ENCODE results near the gene BMS1. TPM values are rescaled to one million over a fixed set of nuclear protein-coding genes. Genes with fewer than 3 reads are reported as not detected.
"Not testable (repeated sequence)": the region's sequence is repeated elsewhere in the genome, so short reads cannot be mapped to it uniquely, and the experiment has no call there.

The BMS1 gene, protein sequence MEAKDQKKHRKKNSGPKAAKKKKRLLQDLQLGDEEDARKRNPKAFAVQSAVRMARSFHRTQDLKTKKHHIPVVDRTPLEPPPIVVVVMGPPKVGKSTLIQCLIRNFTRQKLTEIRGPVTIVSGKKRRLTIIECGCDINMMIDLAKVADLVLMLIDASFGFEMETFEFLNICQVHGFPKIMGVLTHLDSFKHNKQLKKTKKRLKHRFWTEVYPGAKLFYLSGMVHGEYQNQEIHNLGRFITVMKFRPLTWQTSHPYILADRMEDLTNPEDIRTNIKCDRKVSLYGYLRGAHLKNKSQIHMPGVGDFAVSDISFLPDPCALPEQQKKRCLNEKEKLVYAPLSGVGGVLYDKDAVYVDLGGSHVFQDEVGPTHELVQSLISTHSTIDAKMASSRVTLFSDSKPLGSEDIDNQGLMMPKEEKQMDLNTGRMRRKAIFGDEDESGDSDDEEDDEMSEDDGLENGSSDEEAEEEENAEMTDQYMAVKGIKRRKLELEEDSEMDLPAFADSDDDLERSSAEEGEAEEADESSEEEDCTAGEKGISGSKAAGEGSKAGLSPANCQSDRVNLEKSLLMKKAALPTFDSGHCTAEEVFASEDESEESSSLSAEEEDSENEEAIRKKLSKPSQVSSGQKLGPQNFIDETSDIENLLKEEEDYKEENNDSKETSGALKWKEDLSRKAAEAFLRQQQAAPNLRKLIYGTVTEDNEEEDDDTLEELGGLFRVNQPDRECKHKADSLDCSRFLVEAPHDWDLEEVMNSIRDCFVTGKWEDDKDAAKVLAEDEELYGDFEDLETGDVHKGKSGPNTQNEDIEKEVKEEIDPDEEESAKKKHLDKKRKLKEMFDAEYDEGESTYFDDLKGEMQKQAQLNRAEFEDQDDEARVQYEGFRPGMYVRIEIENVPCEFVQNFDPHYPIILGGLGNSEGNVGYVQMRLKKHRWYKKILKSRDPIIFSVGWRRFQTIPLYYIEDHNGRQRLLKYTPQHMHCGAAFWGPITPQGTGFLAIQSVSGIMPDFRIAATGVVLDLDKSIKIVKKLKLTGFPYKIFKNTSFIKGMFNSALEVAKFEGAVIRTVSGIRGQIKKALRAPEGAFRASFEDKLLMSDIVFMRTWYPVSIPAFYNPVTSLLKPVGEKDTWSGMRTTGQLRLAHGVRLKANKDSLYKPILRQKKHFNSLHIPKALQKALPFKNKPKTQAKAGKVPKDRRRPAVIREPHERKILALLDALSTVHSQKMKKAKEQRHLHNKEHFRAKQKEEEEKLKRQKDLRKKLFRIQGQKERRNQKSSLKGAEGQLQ
- polyA plus RNA-seq = 16.2 TPM
- long read RNA-seq, donor 1, full-length matches to known transcripts = 1 of 14 reads
- long read RNA-seq, donor 1, partial matches to known transcripts = 13 of 14 reads
- long read RNA-seq, donor 1, other reads (novel, unspliced or antisense) = 0 of 14 reads
- long read RNA-seq, donor 2, full-length matches to known transcripts = 1 of 1 reads
- long read RNA-seq, donor 2, partial matches to known transcripts = 0 of 1 reads
- long read RNA-seq, donor 2, other reads (novel, unspliced or antisense) = 0 of 1 reads
- long read RNA-seq, donor 3 = 0 reads
- long read RNA-seq, donor 4 = 0 reads
- long read RNA-seq, donor 5, partial matches to known transcripts = 12 of 12 reads
- long read RNA-seq, donor 5, other reads (novel, unspliced or antisense) = 0 of 12 reads
- long read RNA-seq, donor 6, full-length matches to known transcripts = 2 of 37 reads
- long read RNA-seq, donor 6, partial matches to known transcripts = 35 of 37 reads
- long read RNA-seq, donor 6, other reads (novel, unspliced or antisense) = 0 of 37 reads
- long read RNA-seq, donor 7, full-length matches to known transcripts = 1 of 14 reads
- long read RNA-seq, donor 7, partial matches to known transcripts = 13 of 14 reads
- long read RNA-seq, donor 7, other reads (novel, unspliced or antisense) = 0 of 14 reads
- long read RNA-seq, donor 8 = 0 reads
- long read RNA-seq, donor 9, partial matches to known transcripts = 28 of 28 reads
- long read RNA-seq, donor 9, other reads (novel, unspliced or antisense) = 0 of 28 reads
- long read RNA-seq, donor 10, full-length matches to known transcripts = 1 of 19 reads
- long read RNA-seq, donor 10, partial matches to known transcripts = 18 of 19 reads
- long read RNA-seq, donor 10, other reads (novel, unspliced or antisense) = 0 of 19 reads
- long read RNA-seq, donor 11, full-length matches to known transcripts = 1 of 14 reads
- long read RNA-seq, donor 11, partial matches to known transcripts = 13 of 14 reads
- long read RNA-seq, donor 11, other reads (novel, unspliced or antisense) = 0 of 14 reads

DNA sequence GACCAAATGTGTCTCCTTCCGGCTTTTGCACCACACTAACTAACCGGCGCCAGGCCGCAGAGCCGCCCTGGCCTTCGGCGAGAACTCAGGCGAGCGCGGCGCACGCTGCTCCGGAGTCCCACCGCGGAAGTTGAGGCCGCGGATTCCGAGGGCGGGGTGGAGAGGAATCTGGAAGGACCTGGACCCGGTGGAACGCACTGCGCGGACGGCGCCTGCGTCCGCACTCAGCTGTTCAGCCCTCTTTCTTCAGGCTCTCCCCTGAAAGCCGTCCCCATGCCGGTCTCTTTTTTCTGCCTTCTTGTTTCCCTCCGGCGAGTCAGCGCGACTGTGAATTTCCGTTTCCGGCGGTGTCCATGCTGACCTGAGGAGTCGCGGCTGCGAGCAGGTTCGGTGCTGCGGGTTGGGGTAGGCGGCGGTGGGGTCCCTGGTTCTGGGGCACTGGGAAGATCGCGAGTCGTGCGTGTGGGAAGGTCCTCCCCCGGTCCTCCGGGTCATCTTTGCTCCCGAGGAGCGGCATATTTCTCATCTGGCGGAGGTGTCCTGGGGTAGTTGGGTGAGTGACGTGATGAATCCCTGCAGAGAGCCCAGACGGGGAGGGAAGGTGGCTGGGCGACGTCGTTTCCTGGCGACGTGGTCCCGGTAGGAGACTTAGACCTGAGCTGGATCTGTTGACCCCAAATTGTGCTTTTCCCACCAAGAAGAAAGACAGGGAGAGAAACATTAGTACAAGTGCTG lies at the start of gene BMS1:
BMS1 (plus strand) TSS at position 350 of the 735 bp plus-strand sequence. CDS start 1,600 bp downstream, outside the sequence.
- Histone ChIP-seq H3K9me3 (ENCODE audit: control insufficient read depth, low read depth, low read length) (no peaks in the 10 kb centered on the region), H3K27me3 (ENCODE audit: control insufficient read depth, insufficient read depth, low read length) (no peaks in the 10 kb centered on the region), H3K36me3 (ENCODE audit: control insufficient read depth, insufficient read depth, low read length) (peaks cover 26% of the 10 kb centered on the region), H3K27ac (ENCODE audit: low read length) (peak within 1 kb of the TSS; percentile 90), H3K4me1 (ENCODE audit: control insufficient read depth, insufficient read depth, low read length) (peaks cover 4% of the 10 kb centered on the region), H3K4me3 (ENCODE audit: low read length) (peak within 1 kb of the TSS; percentile 69)
- peak; percentile 89 to 98 for DNase-seq
- no CpG with 5 or more reads among the region's 60 CpGs for WGBS (ENCODE audit: insufficient coverage, low lambda C conversion rate)

DNA sequence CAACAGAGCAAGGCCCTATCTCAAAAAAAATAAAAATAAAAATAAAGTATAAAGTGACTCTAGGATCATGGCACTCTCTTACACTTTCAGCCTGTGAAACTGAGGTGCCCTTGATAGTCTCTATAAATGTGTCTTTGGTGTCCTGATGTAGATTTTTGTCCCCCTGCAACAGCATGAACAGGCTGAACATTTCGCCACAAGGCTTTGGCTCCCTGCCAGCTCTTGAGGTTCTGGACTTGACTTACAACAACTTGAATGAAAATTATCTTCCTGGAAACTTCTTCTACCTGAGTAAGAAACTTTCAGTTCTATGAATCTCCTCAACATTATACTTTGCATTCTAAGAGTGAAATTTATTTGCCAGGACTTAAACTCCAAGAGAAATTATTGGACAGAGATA lies 48.1 kb upstream of the BMS1 start:
- Histone ChIP-seq H3K27me3 (ENCODE audit: control insufficient read depth, insufficient read depth, low read length) (no peaks in the 10 kb centered on the region), H3K4me3 (ENCODE audit: low read length) (no peak overlapping the region), H3K27ac (ENCODE audit: low read length) (no peak overlapping the region), H3K9me3 (ENCODE audit: control insufficient read depth, low read depth, low read length) (no peaks in the 10 kb centered on the region), H3K4me1 (ENCODE audit: control insufficient read depth, insufficient read depth, low read length) (no peaks in the 10 kb centered on the region), H3K36me3 (ENCODE audit: control insufficient read depth, insufficient read depth, low read length) (no peaks in the 10 kb centered on the region)
- DNase-seq = no peak
- no CpG with 5 or more reads among the region's 1 CpG for WGBS (ENCODE audit: insufficient coverage, low lambda C conversion rate)

DNA sequence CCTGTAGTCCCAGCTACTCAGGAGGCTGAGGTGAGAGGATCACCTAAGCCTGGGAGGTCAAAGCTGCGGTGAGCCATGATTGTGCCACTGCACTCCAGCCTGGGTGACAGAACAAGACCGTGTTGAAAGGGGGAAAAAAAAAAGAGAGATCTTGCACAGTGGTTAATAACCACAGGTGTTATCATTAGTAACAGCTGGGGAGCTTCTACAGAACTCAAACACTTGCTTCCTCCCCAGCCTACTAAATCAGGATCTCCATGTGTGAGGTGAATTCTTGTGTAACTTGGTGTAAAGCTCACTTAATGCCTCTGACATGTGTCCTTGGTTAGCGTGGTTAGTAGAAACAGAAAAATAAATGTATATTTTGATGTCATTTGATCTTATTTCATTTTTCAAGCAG lies 43.9 kb upstream of the BMS1 start:
- Histone ChIP-seq H3K27me3 (ENCODE audit: control insufficient read depth, insufficient read depth, low read length) (no peaks in the 10 kb centered on the region), H3K36me3 (ENCODE audit: control insufficient read depth, insufficient read depth, low read length) (no peaks in the 10 kb centered on the region), H3K4me3 (ENCODE audit: low read length) (no peak overlapping the region), H3K9me3 (ENCODE audit: control insufficient read depth, low read depth, low read length) (no peaks in the 10 kb centered on the region), H3K27ac (ENCODE audit: low read length) (no peak overlapping the region), H3K4me1 (ENCODE audit: control insufficient read depth, insufficient read depth, low read length) (no peaks in the 10 kb centered on the region)
- no CpG with 5 or more reads among the region's 3 CpGs for WGBS (ENCODE audit: insufficient coverage, low lambda C conversion rate)
- DNase-seq = no peak

DNA sequence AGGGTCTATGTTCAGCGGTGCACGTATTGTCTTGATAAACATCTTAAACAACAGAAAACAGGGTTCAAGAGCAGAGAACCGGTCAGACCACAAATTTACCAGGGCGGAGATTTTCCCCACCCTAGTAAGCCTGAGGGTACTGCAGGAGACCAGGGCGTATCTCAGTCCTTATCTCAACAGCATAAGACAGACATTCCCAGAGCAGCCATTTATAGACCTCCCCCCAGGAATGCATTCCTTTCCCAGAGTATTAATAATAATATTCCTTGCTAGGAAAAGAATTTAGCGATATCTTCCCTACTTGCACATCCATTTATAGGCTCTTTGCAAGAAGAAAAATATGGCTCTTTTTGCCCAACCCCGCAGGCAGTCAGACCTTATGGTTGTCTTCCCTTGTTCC lies 41.1 kb upstream of the BMS1 start:
- not testable (repeated sequence) for H3K4me3 ChIP-seq (ENCODE audit: low read length); H3K27me3 ChIP-seq (ENCODE audit: control insufficient read depth, insufficient read depth, low read length); H3K36me3 ChIP-seq (ENCODE audit: control insufficient read depth, insufficient read depth, low read length); H3K4me1 ChIP-seq (ENCODE audit: control insufficient read depth, insufficient read depth, low read length); H3K27ac ChIP-seq (ENCODE audit: low read length); H3K9me3 ChIP-seq (ENCODE audit: control insufficient read depth, low read depth, low read length); DNase-seq
- no CpG with 5 or more reads among the region's 7 CpGs for WGBS (ENCODE audit: insufficient coverage, low lambda C conversion rate)

DNA sequence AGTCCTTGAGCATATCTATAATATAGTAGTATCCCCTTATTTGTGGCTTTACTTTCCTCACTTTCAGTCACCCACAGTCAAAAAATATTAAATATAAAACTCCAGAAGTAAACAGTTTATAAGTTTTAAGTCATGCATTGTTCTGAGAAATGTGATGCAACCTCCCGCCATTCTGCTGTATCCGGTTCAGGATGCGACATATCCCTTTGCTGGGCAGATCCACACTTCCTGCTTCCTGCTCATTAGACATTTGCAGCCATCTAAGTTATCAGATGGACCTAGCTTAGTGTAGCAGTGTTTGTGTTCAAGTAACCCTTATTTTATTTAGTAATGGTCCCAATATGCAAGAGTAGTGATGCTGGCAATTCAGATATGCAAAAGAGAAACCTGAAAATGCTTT lies 38.9 kb upstream of the BMS1 start:
- Histone ChIP-seq H3K27ac (ENCODE audit: low read length) (no peak overlapping the region), H3K4me1 (ENCODE audit: control insufficient read depth, insufficient read depth, low read length) (no peaks in the 10 kb centered on the region), H3K27me3 (ENCODE audit: control insufficient read depth, insufficient read depth, low read length) (no peaks in the 10 kb centered on the region), H3K4me3 (ENCODE audit: low read length) (no peak overlapping the region), H3K9me3 (ENCODE audit: control insufficient read depth, low read depth, low read length) (no peaks in the 10 kb centered on the region), H3K36me3 (ENCODE audit: control insufficient read depth, insufficient read depth, low read length) (no peaks in the 10 kb centered on the region)
- WGBS (ENCODE audit: insufficient coverage, low lambda C conversion rate) = no CpG with 5 or more reads among the region's 3 CpGs
- no peak for DNase-seq

DNA sequence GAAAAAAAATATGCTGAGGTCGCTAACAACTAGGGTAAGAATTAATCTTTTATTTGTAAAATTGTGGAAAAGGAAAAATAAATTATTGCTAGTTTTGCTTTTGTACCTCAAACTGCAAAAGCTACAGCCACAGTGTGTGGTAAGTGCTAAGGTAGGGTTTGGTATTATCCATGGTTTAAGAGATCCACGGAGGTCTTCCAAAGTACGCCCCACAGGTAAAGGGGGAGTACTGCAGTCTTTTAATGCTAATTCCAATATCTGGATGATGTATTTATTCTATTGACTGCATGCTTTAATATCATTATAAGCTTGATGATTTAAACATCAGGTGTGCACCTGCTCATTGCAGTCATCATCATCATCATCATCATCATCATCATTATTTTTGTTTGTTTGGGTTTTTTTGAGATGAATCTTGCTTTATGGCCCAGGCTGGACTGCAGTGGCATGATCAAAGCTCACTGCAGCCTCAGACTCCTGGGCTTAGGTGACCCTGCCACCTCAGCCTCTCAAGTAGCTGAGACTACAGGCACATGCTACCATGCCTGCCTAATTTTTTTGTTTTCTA lies 38.4 kb upstream of the BMS1 start:
- WGBS (ENCODE audit: insufficient coverage, low lambda C conversion rate) = 70% methylated on average over 1 of the region's 3 CpGs
- Histone ChIP-seq H3K27ac (ENCODE audit: low read length) (no peak overlapping the region), H3K4me1 (ENCODE audit: control insufficient read depth, insufficient read depth, low read length) (no peaks in the 10 kb centered on the region), H3K4me3 (ENCODE audit: low read length) (no peak overlapping the region), H3K27me3 (ENCODE audit: control insufficient read depth, insufficient read depth, low read length) (no peaks in the 10 kb centered on the region), H3K9me3 (ENCODE audit: control insufficient read depth, low read depth, low read length) (no peaks in the 10 kb centered on the region), H3K36me3 (ENCODE audit: control insufficient read depth, insufficient read depth, low read length) (no peaks in the 10 kb centered on the region)
- no peak for DNase-seq

DNA sequence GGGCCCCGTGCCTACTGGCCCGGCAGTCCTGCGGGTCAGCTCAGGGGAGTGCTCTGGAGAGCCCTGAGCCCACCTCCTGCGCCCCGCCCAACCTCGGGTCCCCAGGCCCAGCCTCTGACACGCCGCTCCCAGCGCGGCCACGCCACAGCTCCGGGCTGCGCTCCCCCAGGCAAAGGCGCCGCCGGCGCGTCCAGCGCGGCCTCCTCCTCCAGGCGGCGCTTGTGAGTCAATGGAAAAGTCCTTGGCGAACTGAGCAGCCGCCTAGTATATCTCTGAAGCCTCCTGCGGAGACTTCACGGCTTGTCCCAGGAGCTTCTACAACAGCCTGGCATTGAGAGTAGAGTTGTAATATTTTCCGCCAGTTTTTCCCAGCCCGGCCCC lies 29.5 kb upstream of the BMS1 start:
- WGBS (ENCODE audit: insufficient coverage, low lambda C conversion rate) = no CpG with 5 or more reads among the region's 28 CpGs
- H3K27me3 ChIP-seq (ENCODE audit: control insufficient read depth, insufficient read depth, low read length) = peaks cover 69% of the 10 kb centered on the region

DNA sequence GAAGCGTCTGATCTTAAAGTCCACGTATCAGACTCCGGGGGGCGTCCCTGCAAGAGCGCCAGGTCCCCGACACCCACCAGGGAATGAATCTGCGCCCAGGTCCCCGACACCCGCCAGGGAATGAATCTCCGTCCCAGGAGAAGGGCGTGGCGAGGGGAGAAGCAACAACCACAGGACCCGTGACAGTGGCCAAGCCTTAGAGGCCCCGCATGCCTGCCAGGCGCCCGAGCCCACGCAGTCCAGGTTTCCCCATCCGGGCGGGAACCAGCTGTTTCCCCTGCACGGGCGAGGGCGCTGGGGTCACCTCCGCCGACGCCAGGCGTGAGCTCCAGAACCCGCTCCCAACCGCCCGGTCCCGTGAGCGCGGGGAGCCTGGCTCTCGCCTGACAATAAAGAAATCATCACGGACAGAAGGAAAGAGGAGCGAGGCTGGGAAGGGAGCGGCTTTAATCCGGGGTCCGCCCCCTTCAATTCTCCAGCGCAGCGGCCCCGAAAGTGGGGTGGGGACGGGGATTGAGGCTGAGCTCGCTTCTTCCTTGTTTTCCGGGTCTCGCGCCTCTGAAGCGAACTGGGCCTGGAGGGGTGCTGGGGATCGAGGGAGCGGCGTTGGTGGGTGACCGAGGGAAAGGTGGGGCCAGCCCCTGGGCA lies 29.0 kb upstream of the BMS1 start:
- H3K27ac ChIP-seq (ENCODE audit: low read length) = no peak overlapping the region
- H3K27me3 ChIP-seq (ENCODE audit: control insufficient read depth, insufficient read depth, low read length) = peaks cover 73% of the 10 kb centered on the region
- no CpG with 5 or more reads among the region's 51 CpGs for WGBS (ENCODE audit: insufficient coverage, low lambda C conversion rate)
- no peak for DNase-seq
- H3K9me3 ChIP-seq (ENCODE audit: control insufficient read depth, low read depth, low read length) = peaks cover 13% of the 10 kb centered on the region
- peak overlapping the region; percentile 40 for H3K4me3 ChIP-seq (ENCODE audit: low read length)
- no peaks in the 10 kb centered on the region for H3K36me3 ChIP-seq (ENCODE audit: control insufficient read depth, insufficient read depth, low read length)
- peaks cover 8% of the 10 kb centered on the region for H3K4me1 ChIP-seq (ENCODE audit: control insufficient read depth, insufficient read depth, low read length)

More for the DNA sequence above, 29.5 kb upstream of the BMS1 start:
- no peaks in the 10 kb centered on the region for H3K36me3 ChIP-seq (ENCODE audit: control insufficient read depth, insufficient read depth, low read length)
- peak; percentile 60 to 77 for DNase-seq
- H3K4me1 ChIP-seq (ENCODE audit: control insufficient read depth, insufficient read depth, low read length) = peaks cover 8% of the 10 kb centered on the region
- peak overlapping the region; percentile 40 for H3K4me3 ChIP-seq (ENCODE audit: low read length)
- H3K27ac ChIP-seq (ENCODE audit: low read length) = no peak overlapping the region
- H3K9me3 ChIP-seq (ENCODE audit: control insufficient read depth, low read depth, low read length) = peaks cover 13% of the 10 kb centered on the region
